HG03378 (cell line): Measurements from ENCODE around the gene LAYN.
A peak's percentile ranks its signal among the peaks of the same experiment; 100 is the strongest.

Source experiments
- ATAC-seq: cut with Tn5 transposase; IDR thresholded peaks from one replicate; pipeline ENCODE4 v1.9.1; 2021; ENCODE audit warnings: mild to moderate bottlenecking, moderate library complexity; ENCODE audit not compliant: unreplicated experiment

Gene LAYN, protein sequence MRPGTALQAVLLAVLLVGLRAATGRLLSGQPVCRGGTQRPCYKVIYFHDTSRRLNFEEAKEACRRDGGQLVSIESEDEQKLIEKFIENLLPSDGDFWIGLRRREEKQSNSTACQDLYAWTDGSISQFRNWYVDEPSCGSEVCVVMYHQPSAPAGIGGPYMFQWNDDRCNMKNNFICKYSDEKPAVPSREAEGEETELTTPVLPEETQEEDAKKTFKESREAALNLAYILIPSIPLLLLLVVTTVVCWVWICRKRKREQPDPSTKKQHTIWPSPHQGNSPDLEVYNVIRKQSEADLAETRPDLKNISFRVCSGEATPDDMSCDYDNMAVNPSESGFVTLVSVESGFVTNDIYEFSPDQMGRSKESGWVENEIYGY

GRCh38 chr11:111540114-111540936 lies at the start of gene LAYN:
Gene LAYN (plus strand): TSS chr11:111540720. CDS start chr11:111540844, 124 bp downstream.
- no peak for ATAC-seq

- no peak for ATAC-seq
Observed at GRCh38 chr11:111494040-111494439, 46.5 kb upstream of the LAYN start.

DNA sequence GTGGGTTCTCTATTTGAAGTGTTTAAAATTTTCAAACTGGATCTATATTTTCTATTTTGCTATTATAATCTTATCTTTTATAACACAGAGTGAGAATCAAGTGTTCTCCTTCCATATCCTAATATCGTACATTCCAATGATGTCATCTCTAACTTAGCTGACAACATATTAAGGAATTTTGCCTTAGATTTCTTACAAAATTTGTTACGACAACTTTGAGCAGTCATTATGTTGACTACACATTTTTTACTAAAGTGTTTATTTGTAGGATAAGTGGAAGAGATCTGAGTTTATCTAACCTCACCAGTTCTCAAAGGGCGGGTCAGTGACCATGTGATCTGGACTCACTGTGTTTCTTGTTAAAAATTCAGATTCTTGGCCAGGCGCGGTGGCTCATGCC lies 41.0 kb upstream of the LAYN start:
- ATAC-seq = no peak

DNA sequence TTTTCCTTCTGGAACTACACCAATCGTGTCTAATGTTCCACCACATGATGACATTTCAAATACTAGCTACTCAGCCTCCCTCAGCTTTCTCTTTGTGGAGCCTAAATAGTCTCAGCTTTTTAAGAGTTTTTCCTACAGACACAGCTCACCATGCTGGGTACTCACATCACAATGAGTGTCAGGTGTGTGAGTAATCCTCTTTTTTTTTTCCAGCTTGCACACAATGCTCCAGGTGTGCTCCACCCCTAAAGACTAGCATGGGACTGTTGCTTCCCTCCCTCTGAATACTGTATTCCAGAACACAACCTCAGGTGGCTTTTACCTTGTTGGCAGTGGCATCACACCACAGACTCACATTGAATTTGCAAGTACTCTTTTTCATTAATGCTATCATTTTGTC lies 40.0 kb upstream of the LAYN start:
- ATAC-seq = no peak

DNA sequence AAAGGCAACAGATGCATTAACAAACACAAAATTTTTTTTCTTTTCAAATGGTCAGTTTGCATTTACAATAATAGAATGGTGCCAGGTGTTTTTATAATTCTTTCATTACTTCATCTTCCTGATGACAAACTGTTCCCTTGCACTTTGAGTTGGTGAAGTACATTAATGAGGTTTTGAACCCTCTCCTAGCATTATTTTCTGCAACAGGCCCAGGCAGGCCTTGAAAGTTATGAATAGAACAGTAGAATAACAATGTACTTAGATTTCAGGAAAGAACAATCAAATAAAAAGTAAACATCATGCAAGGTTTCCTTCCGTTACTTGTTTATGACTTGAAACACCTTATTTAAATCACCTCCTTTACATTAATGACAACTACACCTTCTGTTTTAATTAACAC lies 37.9 kb upstream of the LAYN start:
- ATAC-seq = no peak

- ATAC-seq = no peak
Observed at GRCh38 chr11:111510311-111510710, 30.2 kb upstream of the LAYN start.

DNA sequence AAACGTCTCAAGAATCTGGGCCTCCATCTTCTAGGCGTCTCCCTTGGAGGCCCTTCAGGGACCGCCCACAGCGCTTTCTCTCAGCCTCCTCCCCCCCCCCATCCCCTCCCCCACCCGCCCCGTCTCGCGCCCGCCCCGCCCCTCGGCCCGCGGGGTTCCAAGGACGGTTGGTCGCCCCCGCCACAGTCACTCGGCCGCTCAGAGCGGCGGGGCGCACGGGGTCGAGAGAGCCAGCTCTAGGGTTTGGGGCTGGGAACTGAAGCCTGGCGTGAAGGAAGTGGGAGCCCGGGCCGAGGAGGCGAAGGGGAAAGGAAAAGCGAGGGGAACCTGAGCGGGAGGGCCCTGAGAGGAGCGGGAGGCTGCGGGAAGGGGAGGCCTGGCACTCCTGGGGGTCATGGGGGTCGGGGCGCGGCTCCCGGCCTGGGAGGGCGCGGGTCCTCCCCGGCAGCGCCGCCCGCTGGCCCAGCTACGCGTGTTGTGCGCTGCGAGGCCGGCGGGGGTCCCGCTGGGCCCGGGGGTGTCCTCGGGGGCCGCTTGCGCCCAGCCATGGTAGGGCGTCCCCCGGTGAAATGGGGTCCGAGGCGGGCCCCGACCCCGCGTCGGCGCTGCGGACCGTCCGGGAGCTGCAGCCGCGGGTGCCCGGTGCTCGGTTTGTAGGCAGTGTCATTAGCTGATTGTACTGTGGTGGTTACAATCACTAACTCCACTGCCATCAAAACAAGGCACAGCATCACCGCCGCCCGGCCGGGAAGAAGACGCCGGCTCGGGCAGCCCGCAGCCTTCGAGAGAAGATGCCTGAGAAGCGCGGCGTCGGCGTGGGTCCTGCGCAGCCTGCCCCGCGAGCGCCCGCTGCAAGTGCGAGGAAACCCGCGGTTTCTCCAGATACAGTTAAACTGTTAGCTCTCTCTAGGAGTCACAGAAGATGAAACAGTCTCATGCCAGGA lies 28.0 kb upstream of the LAYN start, which contains the start of gene BTG4:
Gene BTG4, minus strand, starts transcription at position 91 of the 944 bp plus-strand sequence. CDS start 13,610 bp downstream, outside the sequence.
- no peak for ATAC-seq

DNA sequence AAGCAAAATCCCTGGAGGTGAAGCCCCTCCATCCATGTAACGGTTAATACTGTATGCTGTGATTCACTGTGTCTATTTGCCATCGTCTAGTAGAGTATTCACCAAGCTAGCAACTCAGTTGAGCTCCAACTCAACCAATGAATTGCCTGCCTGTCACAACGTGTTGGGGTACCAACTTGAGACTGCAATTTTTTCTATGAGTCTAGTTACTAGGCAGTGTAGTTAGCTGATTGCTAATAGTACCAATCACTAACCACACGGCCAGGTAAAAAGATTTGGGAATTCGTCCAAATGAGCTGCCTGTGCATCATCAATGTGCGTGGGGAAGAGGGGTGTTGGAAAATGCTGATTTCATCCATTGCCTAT lies 27.3 kb upstream of the LAYN start:
- no peak for ATAC-seq

- ATAC-seq = no peak
Observed at GRCh38 chr11:111514216-111515031, 26.1 kb upstream of the LAYN start, which contains the start of gene HOATZ. Gene HOATZ (plus strand): TSS chr11:111514778. CDS start chr11:111514785, 7 bp downstream.

GRCh38 chr11:111515591-111515990 lies 24.9 kb upstream of the LAYN start:
- ATAC-seq = no peak

DNA sequence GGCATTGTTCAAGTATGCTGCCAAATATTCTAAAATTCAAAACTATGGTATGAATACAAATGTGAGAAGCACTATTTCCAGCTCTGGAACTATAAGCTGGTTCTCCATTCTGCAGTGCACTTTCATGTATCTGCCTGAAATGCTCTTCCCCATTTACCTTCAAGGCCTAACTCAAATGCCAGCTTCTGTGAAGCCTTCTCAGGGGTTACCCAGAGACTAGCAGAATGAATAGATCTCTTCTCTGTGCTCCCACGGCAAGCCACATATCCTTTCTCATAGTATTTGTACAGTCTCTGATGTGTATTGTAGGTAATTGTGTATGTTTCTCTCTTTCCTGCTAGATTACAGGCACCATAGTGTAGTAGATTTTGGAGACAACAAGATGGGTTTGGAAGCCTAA lies 21.9 kb upstream of the LAYN start:
- ATAC-seq = no peak

GRCh38 chr11:111520560-111520959 lies 20.0 kb upstream of the LAYN start:
- no peak for ATAC-seq

GRCh38 chr11:111521135-111521534 lies 19.4 kb upstream of the LAYN start:
- no peak for ATAC-seq

GRCh38 chr11:111522426-111522825 lies 18.1 kb upstream of the LAYN start:
- ATAC-seq = no peak

DNA sequence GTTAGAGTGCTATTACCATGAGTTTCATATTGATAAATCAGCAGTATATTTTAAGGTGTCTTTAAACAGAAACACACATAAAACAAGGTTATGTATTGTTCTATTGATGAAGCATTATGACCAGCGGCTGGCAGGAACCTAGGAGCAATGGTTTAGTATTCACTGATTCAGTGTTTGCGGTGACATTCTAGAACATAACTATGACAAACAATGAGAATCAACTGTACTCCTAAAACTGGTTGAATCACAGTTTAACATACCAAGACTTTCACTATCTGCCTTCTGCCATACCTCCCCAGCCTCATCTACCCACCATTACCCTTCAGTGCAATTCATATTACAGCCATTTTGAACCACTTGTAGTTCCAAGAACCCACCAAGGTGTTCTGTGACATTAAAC lies 17.2 kb upstream of the LAYN start:
- ATAC-seq = no peak

DNA sequence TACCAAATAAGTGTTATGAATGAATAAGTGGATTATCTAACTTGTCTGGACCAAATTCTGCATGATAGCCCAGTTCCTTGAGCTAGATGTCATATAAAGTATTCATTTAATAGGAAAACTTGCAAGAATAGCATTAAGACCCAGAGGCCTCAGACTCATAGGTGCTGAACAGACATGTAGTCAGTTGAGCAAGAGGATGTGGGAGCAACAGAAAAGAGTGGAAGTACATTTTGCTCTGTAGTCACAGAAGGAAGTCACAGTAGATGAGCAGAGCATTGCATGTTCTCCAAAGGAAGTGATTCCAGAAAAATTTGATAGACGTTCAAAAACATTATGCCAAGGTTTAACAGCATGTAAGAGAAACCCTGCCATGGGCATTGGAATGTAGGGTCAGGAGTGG lies 16.5 kb upstream of the LAYN start:
- no peak for ATAC-seq

DNA sequence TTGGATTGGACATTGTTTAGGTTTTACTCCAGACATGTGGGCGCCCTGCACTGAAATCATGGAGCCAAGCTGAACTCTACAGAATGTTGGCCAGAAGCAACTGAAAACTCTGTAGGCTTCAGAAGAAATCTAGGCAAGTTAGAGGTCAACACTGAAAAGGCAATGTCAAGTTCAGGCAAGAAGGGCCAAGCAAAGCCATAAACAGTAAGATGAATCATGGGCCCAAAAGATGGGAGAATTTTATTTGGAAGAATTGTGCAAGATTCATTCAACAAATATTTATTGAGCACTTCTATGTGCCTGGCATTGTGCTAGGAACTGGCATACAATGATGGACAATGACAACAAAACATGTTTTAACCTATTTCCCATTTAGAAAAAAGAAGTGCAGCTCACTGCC lies 15.1 kb upstream of the LAYN start:
- no peak for ATAC-seq

DNA sequence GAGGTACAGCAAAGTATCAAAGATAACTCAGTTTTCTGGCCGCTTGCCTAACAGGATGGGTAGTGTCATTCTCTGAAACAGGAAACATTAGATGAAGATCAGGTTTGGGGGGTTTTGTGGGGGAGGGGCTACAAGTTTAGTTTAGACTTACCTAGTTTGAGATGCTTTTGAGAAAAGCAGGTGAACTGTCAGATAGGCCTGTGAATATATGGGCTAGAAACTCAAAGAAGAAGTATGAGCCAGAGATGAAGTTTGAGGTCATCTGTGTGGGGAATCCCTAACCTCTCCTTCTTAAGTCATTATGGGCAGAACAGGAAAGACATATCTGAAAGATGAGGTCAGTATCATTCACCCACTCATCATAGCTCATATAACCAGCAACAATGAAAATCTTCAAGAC lies 14.0 kb upstream of the LAYN start:
- ATAC-seq = peak; percentile 51

- ATAC-seq = no peak
Observed at GRCh38 chr11:111527279-111527678, 13.2 kb upstream of the LAYN start.

GRCh38 chr11:111528557-111528956 lies 12.0 kb upstream of the LAYN start:
- no peak for ATAC-seq
